Hepatocyte (in vitro differentiated cells): Measurements from ENCODE around the gene GTSE1. TPM values are rescaled to one million over a fixed set of nuclear protein-coding genes. Genes with fewer than 3 reads are reported as not detected.

Experiments used
- DNase-seq: peaks from one replicate; pipeline ENCODE4 v3.0.0-alpha.2; 2016; ENCODE audit warnings: low spot score
- H2AFZ ChIP-seq: fragments of 200-600 bp; sonication (generic); 2 replicates; pipeline ENCODE4 v1.6.0; 2016; ENCODE audit warnings: antibody characterized with exemption, mild to moderate bottlenecking
- H3K27ac ChIP-seq: fragments of 200-600 bp; sonication (generic); 2 replicates; pipeline ENCODE4 v1.5.1; 2016; ENCODE audit warnings: mild to moderate bottlenecking
- H3K27me3 ChIP-seq: fragments of 200-600 bp; sonication (generic); 2 replicates; pipeline ENCODE4 v1.6.1; 2016
- H3K36me3 ChIP-seq: fragments of 200-600 bp; sonication (generic); replicated peaks from 2 replicates; pipeline ENCODE4 v1.5.1; 2016; ENCODE audit warnings: low read depth; ENCODE audit not compliant: insufficient read depth
- H3K4me1 ChIP-seq: fragments of 200-600 bp; sonication (generic); 2 replicates; pipeline ENCODE4 v1.5.1; 2016; ENCODE audit warnings: mild to moderate bottlenecking, moderate library complexity; ENCODE audit not compliant: insufficient read depth
- H3K4me2 ChIP-seq: fragments of 200-600 bp; sonication (generic); 2 replicates; pipeline ENCODE4 v1.6.0; 2016
- H3K4me3 ChIP-seq: fragments of 200-600 bp; sonication (generic); 2 replicates; pipeline ENCODE4 v1.5.1; 2016; ENCODE audit warnings: mild to moderate bottlenecking
- H3K79me2 ChIP-seq: fragments of 200-600 bp; sonication (generic); 2 replicates; pipeline ENCODE4 v1.6.0; 2017; ENCODE audit warnings: mild to moderate bottlenecking
- H3K9me2 ChIP-seq: fragments of 200-600 bp; sonication (generic); replicated peaks from 2 replicates; pipeline ENCODE4 v1.6.0; 2017; ENCODE audit warnings: mild to moderate bottlenecking; ENCODE audit not compliant: insufficient read depth
- H3K9me3 ChIP-seq: fragments of 200-600 bp; sonication (generic); 2 replicates; pipeline ENCODE4 v1.5.1; 2016; ENCODE audit warnings: low read depth, mild to moderate bottlenecking
- H4K20me1 ChIP-seq: fragments of 200-600 bp; sonication (generic); 2 replicates; pipeline ENCODE4 v1.6.0; 2016; ENCODE audit warnings: mild to moderate bottlenecking; ENCODE audit not compliant: insufficient read depth, poor library complexity, severe bottlenecking
- CTCF ChIP-seq: fragments of 200-600 bp; sonication (generic); IDR thresholded peaks from 2 replicates; pipeline ENCODE4 v1.5.1; 2016; ENCODE audit warnings: antibody characterized with exemption, mild to moderate bottlenecking; ENCODE audit not compliant: poor library complexity
- EZH2 ChIP-seq: fragments of 200-600 bp; sonication (generic); IDR thresholded peaks from 2 replicates; pipeline ENCODE4 v1.6.1; 2016; ENCODE audit warnings: antibody characterized with exemption, mild to moderate bottlenecking, borderline replicate concordance
- EZH2phosphoT487 ChIP-seq: fragments of 200-600 bp; sonication (generic); IDR thresholded peaks from one replicate; pipeline ENCODE4 v1.6.1; 2018; ENCODE audit warnings: antibody characterized with exemption, mild to moderate bottlenecking, low read depth, moderate library complexity; ENCODE audit not compliant: unreplicated experiment, severe bottlenecking
- whole genome bisulfite sequencing: methylation state at CpG from one replicate; pipeline ENCODE4 v1.1.6; 2016; ENCODE audit warnings: low lambda C conversion rate; ENCODE audit errors: missing lambda C conversion rate; 5-methylcytosine and 5-hydroxymethylcytosine counted together
- polyA plus RNA-seq: library from polyadenylated mRNA; unstranded; fragments of >200 nt; fragmentation: Nextera tagmentation; extraction: Ambion mirVana; gene quantifications from 2 replicates; pipeline ENCODE4 v1.2.1, GENCODE V29; 2016
- total RNA-seq: library from RNA; depleted of rRNA; stranded (reverse); fragments of >200 nt; gene quantifications from 2 replicates; pipeline ENCODE4 v1.2.3, GENCODE V29; 2014

GTSE1 gene
- total and polyA plus RNA-seq, 2 experiments from 2014 or later: 4.1 to 4.4 TPM

- Histone ChIP-seq H4K20me1 (no peaks in the 10 kb centered on the region), H3K36me3 (no peaks in the 10 kb centered on the region), H3K4me3 (no peak overlapping the region), H3K9me2 (no peaks in the 10 kb centered on the region), H3K9me3 (no peaks in the 10 kb centered on the region), H3K27me3 (no peaks in the 10 kb centered on the region), H3K4me1 (no peaks in the 10 kb centered on the region), H2AFZ (no peak overlapping the region), H3K4me2 (no peak overlapping the region), H3K27ac (no peak overlapping the region), H3K79me2 (no peaks in the 10 kb centered on the region)
- TF ChIP-seq CTCF (no peak), EZH2 (no peak), EZH2phosphoT487 (no peak)
- 96% methylated on average over 9 of the region's 15 CpGs for WGBS
- DNase-seq: no peak
Measured at GRCh38 chr22:46318576-46318975, 21.9 kb downstream of the GTSE1 start.

- no peak for TF ChIP-seq EZH2
- TF ChIP-seq CTCF: no peak
- no peak for TF ChIP-seq EZH2phosphoT487
- Histone ChIP-seq H2AFZ (no peak overlapping the region), H4K20me1 (no peaks in the 10 kb centered on the region), H3K4me3 (no peak overlapping the region), H3K36me3 (no peaks in the 10 kb centered on the region), H3K27ac (no peak overlapping the region), H3K9me2 (no peaks in the 10 kb centered on the region), H3K4me1 (no peaks in the 10 kb centered on the region), H3K9me3 (no peaks in the 10 kb centered on the region), H3K79me2 (no peaks in the 10 kb centered on the region), H3K4me2 (no peak overlapping the region), H3K27me3 (no peaks in the 10 kb centered on the region)
- WGBS: 99% methylated on average over 10 of the region's 10 CpGs
- no peak for DNase-seq
Measured at GRCh38 chr22:46319319-46319718, 22.6 kb downstream of the GTSE1 start.

DNA sequence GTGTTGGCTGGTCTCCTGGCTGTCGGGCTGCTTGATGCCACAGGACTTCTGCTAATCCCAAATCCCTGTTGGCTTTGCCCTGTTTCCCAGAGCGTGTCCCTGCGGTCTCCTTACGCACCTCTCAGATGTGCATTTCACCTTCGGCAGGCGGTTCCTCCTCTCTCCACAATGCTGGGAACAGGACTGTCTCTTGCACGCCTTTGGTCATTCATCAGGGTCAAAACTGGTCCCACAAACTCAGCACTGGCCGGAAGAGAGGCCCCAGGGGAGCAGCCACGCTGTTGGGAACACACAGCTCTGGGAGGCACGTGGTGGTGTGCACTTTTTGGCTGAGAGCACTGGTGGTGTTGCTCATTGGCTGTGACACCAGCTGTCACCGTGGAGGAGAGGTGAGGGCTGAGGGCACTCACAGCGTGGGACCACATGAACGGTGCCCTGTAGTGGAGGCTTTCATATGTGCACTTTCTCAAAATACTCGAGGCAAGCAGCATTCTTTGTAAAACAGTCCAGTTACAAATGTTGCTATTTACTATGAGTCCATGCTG lies 23.6 kb downstream of the GTSE1 start:
- H3K79me2 ChIP-seq: no peaks in the 10 kb centered on the region
- WGBS: 97% methylated on average over 14 of the region's 14 CpGs

More for the DNA sequence above, 23.6 kb downstream of the GTSE1 start:
- Histone ChIP-seq H3K4me2 (no peak overlapping the region), H3K9me3 (no peaks in the 10 kb centered on the region), H3K36me3 (no peaks in the 10 kb centered on the region), H3K4me1 (no peaks in the 10 kb centered on the region), H3K27me3 (no peaks in the 10 kb centered on the region), H4K20me1 (no peaks in the 10 kb centered on the region), H3K4me3 (no peak overlapping the region), H3K27ac (no peak overlapping the region), H3K9me2 (no peaks in the 10 kb centered on the region), H2AFZ (no peak overlapping the region)
- no peak for DNase-seq
- TF ChIP-seq EZH2phosphoT487 (no peak), CTCF (no peak), EZH2 (no peak)
